Cardiac muscle cell (in vitro differentiated cells and primary cell): ENCODE results near the gene NFATC2IP. TPM values are rescaled to one million over a fixed set of nuclear protein-coding genes. Genes with fewer than 3 reads are reported as not detected.
"Not testable (repeated sequence)": the region's sequence is repeated elsewhere in the genome, so short reads cannot be mapped to it uniquely, and the experiment has no call there.

Experiments used
- DNase-seq, 2 donors: peaks; one replicate each; pipeline versions ENCODE4 v3.0.0 to v3.0.0-alpha.2; 2010 to 2017; ENCODE audit warnings: low read depth in 1 of 2, low spot score in 1 of 2
- H3K27ac ChIP-seq: fragments of 200-600 bp; sonication (generic); 2 replicates; pipeline ENCODE4 v1.5.1; 2016
- H3K27me3 ChIP-seq: fragments of 200-600 bp; sonication (generic); 2 replicates; pipeline ENCODE4 v1.6.0; 2016; ENCODE audit warnings: control low read depth
- H3K36me3 ChIP-seq: fragments of 200-600 bp; sonication (generic); 2 replicates; pipeline ENCODE4 v1.5.1; 2016; ENCODE audit warnings: control low read depth
- H3K4me1 ChIP-seq: fragments of 200-600 bp; sonication (generic); 2 replicates; pipeline ENCODE4 v1.8.1; 2017; ENCODE audit warnings: low read depth, mild to moderate bottlenecking, mixed run types
- H3K4me3 ChIP-seq: fragments of 200-600 bp; sonication (generic); 2 replicates; pipeline ENCODE4 v1.5.1; 2016; ENCODE audit warnings: mild to moderate bottlenecking
- H3K9me3 ChIP-seq: fragments of 200-600 bp; sonication (generic); 2 replicates; pipeline ENCODE4 v1.5.1; 2017; ENCODE audit warnings: low read depth, mild to moderate bottlenecking, control low read depth
- CTCF ChIP-seq: IDR thresholded peaks from 2 replicates; pipeline ENCODE4 v1.5.1; 2012; ENCODE audit warnings: low read depth, mild to moderate bottlenecking, low read length
- polyA plus RNA-seq: library from polyadenylated mRNA; unstranded; fragments of >200 nt; fragmentation: Nextera tagmentation; extraction: Ambion mirVana; gene quantifications from 2 replicates; pipeline ENCODE4 v1.2.1, GENCODE V29; 2016
- total RNA-seq: library from RNA; depleted of rRNA; stranded (reverse); fragments of >200 nt; gene quantifications from 2 replicates; pipeline ENCODE4 v1.2.3, GENCODE V29; 2016

The NFATC2IP gene
- total and polyA plus RNA-seq, 2 experiments from 2014 or later = 46.5 to 71.6 TPM

- Histone ChIP-seq H3K4me1 (no peaks in the 10 kb centered on the region), H3K27ac (peak within 1 kb of the TSS; percentile 85), H3K36me3 (no peaks in the 10 kb centered on the region), H3K27me3 (no peaks in the 10 kb centered on the region), H3K9me3 (no peaks in the 10 kb centered on the region), H3K4me3 (peak within 1 kb of the TSS; percentile 81)
- no peak for TF ChIP-seq CTCF
- DNase-seq = peak; percentile 98 to 99
Observed at GRCh38 chr16:28974437-28975157, 23.9 kb downstream of the NFATC2IP start, which contains the start of gene SPNS1. Gene SPNS1, plus strand, starts transcription at chr16:28974778. Its CDS starts 374 bp downstream, at chr16:28975152.

- H3K27ac ChIP-seq = peak overlapping the region; percentile 68
Observed at GRCh38 chr16:28975158-28975599, 24.4 kb downstream of the NFATC2IP start.

GRCh38 chr16:28977703-28978662 is 27.2 kb downstream of the NFATC2IP start:
- no peaks in the 10 kb centered on the region for H3K27me3 ChIP-seq
- H3K36me3 ChIP-seq = peaks cover 3% of the 10 kb centered on the region
- no peak overlapping the region for H3K4me3 ChIP-seq
- DNase-seq = peak in 1 of 2 donors; percentile 30
- H3K4me1 ChIP-seq = no peaks in the 10 kb centered on the region
- H3K9me3 ChIP-seq = no peaks in the 10 kb centered on the region
- TF ChIP-seq CTCF = peak; percentile 34
- H3K27ac ChIP-seq = no peak overlapping the region

More at GRCh38 chr16:28975158-28975599, 24.4 kb downstream of the NFATC2IP start:
- TF ChIP-seq CTCF = no peak
- peak overlapping the region; percentile 81 for H3K4me3 ChIP-seq
- no peaks in the 10 kb centered on the region for H3K27me3 ChIP-seq
- H3K36me3 ChIP-seq = no peaks in the 10 kb centered on the region
- H3K4me1 ChIP-seq = no peaks in the 10 kb centered on the region
- H3K9me3 ChIP-seq = no peaks in the 10 kb centered on the region
- peak in 1 of 2 donors; percentile 2 for DNase-seq

GRCh38 chr16:28980330-28980729 is 29.6 kb downstream of the NFATC2IP start:
- not testable (repeated sequence) for H3K4me3 ChIP-seq, H3K36me3 ChIP-seq, H3K9me3 ChIP-seq, DNase-seq, H3K4me1 ChIP-seq, H3K27me3 ChIP-seq, H3K27ac ChIP-seq

- Histone ChIP-seq H3K9me3 (no peaks in the 10 kb centered on the region), H3K27ac (no peak overlapping the region), H3K4me1 (no peaks in the 10 kb centered on the region), H3K36me3 (peaks cover 3% of the 10 kb centered on the region), H3K4me3 (no peak overlapping the region), H3K27me3 (no peaks in the 10 kb centered on the region)
- TF ChIP-seq CTCF = no peak
- DNase-seq = no peak
Observed at GRCh38 chr16:28980929-28981328, 30.2 kb downstream of the NFATC2IP start.
